ENCODE results near the gene SIRT7. TPM values are rescaled to one million over a fixed set of nuclear protein-coding genes. Genes with fewer than 3 reads are reported as not detected.
A peak's percentile ranks its signal among the peaks of the same experiment; 100 is the strongest.

Gene SIRT7
- total RNA-seq, 1 experiment from 2014 or later = 24.2 TPM

GRCh38 chr17:81942167-81942553 lies 24.2 kb upstream of the SIRT7 start:
- peaks cover 23% of the 10 kb centered on the region for H3K27me3 Mint-ChIP-seq (ENCODE audit: low read depth)
- H3K9me3 Mint-ChIP-seq = no peaks in the 10 kb centered on the region
- ATAC-seq = no peak
- H3K4me3 Mint-ChIP-seq = peak overlapping the region; percentile 25; the same call in 1 of the 2 replicates
- peaks cover 12% of the 10 kb centered on the region; the same call in 1 of the 2 replicates for H3K4me1 Mint-ChIP-seq
- no peak for DNase-seq (ENCODE audit: low spot score)
- no peak overlapping the region for H3K27ac Mint-ChIP-seq
- H3K36me3 Mint-ChIP-seq = no peaks in the 10 kb centered on the region
- ChIA-PET CTCF (interaction anchor here (1.0 to 3.2 kb wide), 4 partner anchors 14 to 80 kb away, joined by 3 to 16 read pairs (median 4); partner anchors contain the start of genes CENPX and MAFG), POLR2A (no interaction called here)
- TF ChIP-seq RORB (CRISPR knock-in tag; IDR thresholded peaks at IDR 0.05) (no peak), CDX4 (CRISPR knock-in tag; IDR thresholded peaks at IDR 0.05; ENCODE audit: borderline replicate concordance) (no peak), HMGXB4 (CRISPR knock-in tag; IDR thresholded peaks at IDR 0.05) (no peak), EMX1 (CRISPR knock-in tag; IDR thresholded peaks at IDR 0.05) (no peak)

GRCh38 chr17:81941484-81942166 lies 23.6 kb upstream of the SIRT7 start:
- Mint-ChIP-seq H3K27me3 (ENCODE audit: low read depth) (peaks cover 23% of the 10 kb centered on the region), H3K4me3 (peak overlapping the region; percentile 22), H3K27ac (no peak overlapping the region), H3K36me3 (no peaks in the 10 kb centered on the region), H3K9me3 (no peaks in the 10 kb centered on the region), H3K4me1 (peaks cover 12% of the 10 kb centered on the region; the same call in 1 of the 2 replicates)
- peak; percentile 68 for DNase-seq (ENCODE audit: low spot score)
- CTCF ChIA-PET = interaction anchor here (1.0 to 3.2 kb wide), 5 partner anchors 14 to 81 kb away, joined by 3 to 16 read pairs (median 4); partner anchors contain the start of genes CENPX and MAFG
- TF ChIP-seq ATF1 (CRISPR knock-in tag; IDR thresholded peaks at IDR 0.05) (no peak), ZNF423 (CRISPR knock-in tag; IDR thresholded peaks at IDR 0.05) (0 out of 2 replicates have a peak, but pooled peaks have one; percentile 18)
- peak; percentile 16 for ATAC-seq
- POLR2A ChIA-PET = no interaction called here

GRCh38 chr17:81940538-81941483 lies 22.8 kb upstream of the SIRT7 start:
- no peak overlapping the region for H3K27ac Mint-ChIP-seq
- no peak overlapping the region for H3K4me3 Mint-ChIP-seq
- ChIA-PET POLR2A (interaction anchor here (1.2 kb wide), 1 partner anchor 9 kb away, joined by 3 read pairs; no protein-coding TSS in a partner anchor), CTCF (interaction anchor here (0.6 to 3.2 kb wide), 8 partner anchors 13 to 82 kb away, joined by 3 to 16 read pairs (median 4); partner anchors contain the start of genes CENPX and MAFG)
- TF ChIP-seq NR3C1 (CRISPR knock-in tag; conservative IDR thresholded peaks at IDR 0.05; ENCODE audit: low read depth) (no peak), TCF7 (CRISPR knock-in tag; IDR thresholded peaks at IDR 0.05; ENCODE audit: low read depth) (no peak), ZNF232 (CRISPR knock-in tag; IDR thresholded peaks at IDR 0.05) (no peak), PRRX2 (CRISPR knock-in tag; IDR thresholded peaks at IDR 0.05) (no peak), TEAD1 (CRISPR knock-in tag; IDR thresholded peaks at IDR 0.05) (no peak), ATF2 (CRISPR knock-in tag; IDR thresholded peaks at IDR 0.05; ENCODE audit: borderline replicate concordance, low read depth) (no peak), CREB1 (CRISPR knock-in tag; IDR thresholded peaks at IDR 0.05) (no peak), PRDM15 (CRISPR knock-in tag; IDR thresholded peaks at IDR 0.05) (no peak), FOXP4 (CRISPR knock-in tag; IDR thresholded peaks at IDR 0.05) (no peak), CBFB (CRISPR knock-in tag; IDR thresholded peaks at IDR 0.05; ENCODE audit: low read depth) (no peak)
- no peaks in the 10 kb centered on the region for H3K9me3 Mint-ChIP-seq
- DNase-seq (ENCODE audit: low spot score) = no peak
- peaks cover 20% of the 10 kb centered on the region for H3K4me1 Mint-ChIP-seq
- ATAC-seq = no peak
- no peaks in the 10 kb centered on the region for H3K36me3 Mint-ChIP-seq
- peaks cover 23% of the 10 kb centered on the region for H3K27me3 Mint-ChIP-seq (ENCODE audit: low read depth)
